Measurements from ENCODE around the gene ADD2.

Gene ADD2

GRCh38 chr2:70718241-70718640 is 49.8 kb downstream of the ADD2 start:
- DNase-seq: no peak

- DNase-seq: no peak
Measured at GRCh38 chr2:70717431-70718038, 50.5 kb downstream of the ADD2 start.

GRCh38 chr2:70716951-70717350 is 51.0 kb downstream of the ADD2 start:
- DNase-seq: no peak

- no peak for DNase-seq
Measured at GRCh38 chr2:70716131-70716743, 51.8 kb downstream of the ADD2 start.

GRCh38 chr2:70715071-70715985 is 52.7 kb downstream of the ADD2 start:
- DNase-seq: no peak

GRCh38 chr2:70714141-70714905 is 53.7 kb downstream of the ADD2 start:
- no peak for DNase-seq

- DNase-seq: no peak
Measured at GRCh38 chr2:70712916-70713315, 55.1 kb downstream of the ADD2 start.

GRCh38 chr2:70711191-70711590 is 56.8 kb downstream of the ADD2 start:
- no peak for DNase-seq

GRCh38 chr2:70710038-70710690 is 57.8 kb downstream of the ADD2 start:
- DNase-seq: no peak

- no peak for DNase-seq
Measured at GRCh38 chr2:70709275-70710037, 58.5 kb downstream of the ADD2 start.

- no peak for DNase-seq
Measured at GRCh38 chr2:70708376-70709199, 59.4 kb downstream of the ADD2 start.

GRCh38 chr2:70707706-70708105 is 60.3 kb downstream of the ADD2 start:
- DNase-seq: no peak

GRCh38 chr2:70706026-70706795 is 61.8 kb downstream of the ADD2 start:
- DNase-seq: no peak

- no peak for DNase-seq
Measured at GRCh38 chr2:70705160-70705850, 62.7 kb downstream of the ADD2 start.

GRCh38 chr2:70703900-70704549 is 64.0 kb downstream of the ADD2 start:
- DNase-seq: no peak

- DNase-seq: no peak
Measured at GRCh38 chr2:70702711-70703395, 65.1 kb downstream of the ADD2 start.

- no peak for DNase-seq
Measured at GRCh38 chr2:70698847-70699246, 69.2 kb downstream of the ADD2 start.
